ENCODE measurements around the gene SLIT3.

DNA sequence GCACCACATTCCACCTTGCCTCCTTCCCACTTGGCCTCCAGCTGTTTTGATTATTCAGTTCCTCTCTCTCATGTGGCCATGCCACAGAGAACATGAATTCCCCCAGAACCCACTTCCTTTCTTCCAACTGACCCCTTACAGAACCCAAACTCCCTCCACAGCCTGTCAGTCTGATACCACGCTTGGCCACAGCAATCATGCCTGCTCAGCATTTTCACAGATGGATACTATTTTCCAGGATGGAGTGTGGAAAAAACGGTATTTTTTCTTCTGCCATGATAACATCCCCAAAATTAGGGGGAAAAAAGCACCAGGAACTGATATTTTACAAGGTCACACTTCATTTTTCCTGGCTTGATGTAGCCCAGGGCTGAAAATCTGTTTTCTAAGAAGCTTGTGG, 34.9 kb upstream of the SLIT3 start:
- no peak for TF ChIP-seq EP300 (IDR thresholded peaks at IDR 0.05; ENCODE audit: borderline replicate concordance in 1 of 2, low read depth in 1 of 2, low read length in 1 of 2)
- TF ChIP-seq, protein P1, sequence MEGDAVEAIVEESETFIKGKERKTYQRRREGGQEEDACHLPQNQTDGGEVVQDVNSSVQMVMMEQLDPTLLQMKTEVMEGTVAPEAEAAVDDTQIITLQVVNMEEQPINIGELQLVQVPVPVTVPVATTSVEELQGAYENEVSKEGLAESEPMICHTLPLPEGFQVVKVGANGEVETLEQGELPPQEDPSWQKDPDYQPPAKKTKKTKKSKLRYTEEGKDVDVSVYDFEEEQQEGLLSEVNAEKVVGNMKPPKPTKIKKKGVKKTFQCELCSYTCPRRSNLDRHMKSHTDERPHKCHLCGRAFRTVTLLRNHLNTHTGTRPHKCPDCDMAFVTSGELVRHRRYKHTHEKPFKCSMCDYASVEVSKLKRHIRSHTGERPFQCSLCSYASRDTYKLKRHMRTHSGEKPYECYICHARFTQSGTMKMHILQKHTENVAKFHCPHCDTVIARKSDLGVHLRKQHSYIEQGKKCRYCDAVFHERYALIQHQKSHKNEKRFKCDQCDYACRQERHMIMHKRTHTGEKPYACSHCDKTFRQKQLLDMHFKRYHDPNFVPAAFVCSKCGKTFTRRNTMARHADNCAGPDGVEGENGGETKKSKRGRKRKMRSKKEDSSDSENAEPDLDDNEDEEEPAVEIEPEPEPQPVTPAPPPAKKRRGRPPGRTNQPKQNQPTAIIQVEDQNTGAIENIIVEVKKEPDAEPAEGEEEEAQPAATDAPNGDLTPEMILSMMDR (IDR thresholded peaks at IDR 0.05), result no peak

Data from SK-N-SH (cell line).